ENCODE results near the gene PIK3C3.

GRCh38 chr18:42048158-42048557, 93.1 kb downstream of the PIK3C3 start:
- TF ChIP-seq CTCF (IDR thresholded peaks at IDR 0.05) = no peak
- TF ChIP-seq POLR2A (IDR thresholded peaks at IDR 0.05) = no peak

Measured in right lobe of liver (tissue), 4 donors.